Osteoblast (primary cell): ENCODE measurements around the gene SLC5A10. TPM values are rescaled to one million over a fixed set of nuclear protein-coding genes. Genes with fewer than 3 reads are reported as not detected.
A peak's percentile ranks its signal among the peaks of the same experiment; 100 is the strongest.

ENCODE experiments used
- DNase-seq: peaks from one replicate; pipeline ENCODE4 v3.0.0; 2011; ENCODE audit warnings: low spot score, mixed read lengths; ENCODE audit not compliant: insufficient read length; ENCODE audit errors: missing footprints
- H2AFZ ChIP-seq: 2 replicates; pipeline ENCODE4 v1.6.0; 2011; ENCODE audit warnings: mild to moderate bottlenecking, low read length
- H3K27ac ChIP-seq: 2 replicates; pipeline ENCODE4 v1.5.1; 2011; ENCODE audit warnings: mild to moderate bottlenecking, low read depth, low read length, moderate library complexity
- H3K27me3 ChIP-seq: 2 replicates; pipeline ENCODE4 v1.6.0; 2012; ENCODE audit warnings: mild to moderate bottlenecking, control low read depth, inconsistent platforms, low read length, moderate library complexity; ENCODE audit not compliant: insufficient read depth
- H3K36me3 ChIP-seq: 2 replicates; pipeline ENCODE4 v1.5.1; 2011; ENCODE audit warnings: mild to moderate bottlenecking, low read length, control low read depth, moderate library complexity; ENCODE audit not compliant: insufficient read depth
- H3K4me1 ChIP-seq: 2 replicates; pipeline ENCODE4 v1.5.1; 2011; ENCODE audit warnings: mild to moderate bottlenecking, low read length, control low read depth, moderate library complexity; ENCODE audit not compliant: insufficient read depth
- H3K4me2 ChIP-seq: 2 replicates; pipeline ENCODE4 v1.6.0; 2011; ENCODE audit warnings: mild to moderate bottlenecking, low read length; ENCODE audit not compliant: insufficient read depth
- H3K4me3 ChIP-seq: fragments of 200-600 bp; sonication (generic); 3 replicates; pipeline ENCODE4 v1.5.1; 2012; ENCODE audit warnings: mild to moderate bottlenecking, low read length, inconsistent platforms; ENCODE audit not compliant: insufficient read depth
- H3K79me2 ChIP-seq: 2 replicates; pipeline ENCODE4 v1.6.0; 2012; ENCODE audit warnings: mild to moderate bottlenecking, low read length, control low read depth, inconsistent platforms; ENCODE audit not compliant: insufficient read depth
- H3K9me3 ChIP-seq: 2 replicates; pipeline ENCODE4 v1.5.1; 2011; ENCODE audit warnings: low read depth, low read length, control low read depth
- H4K20me1 ChIP-seq: 2 replicates; pipeline ENCODE4 v1.6.0; 2012; ENCODE audit warnings: mild to moderate bottlenecking, low read length, control low read depth; ENCODE audit not compliant: insufficient read depth
- total RNA-seq: library from RNA; depleted of rRNA; stranded (reverse); fragments of >200 nt; gene quantifications from 2 replicates; pipeline ENCODE4 v1.2.3, GENCODE V29; 2012
- TF ChIP-seq, protein P1 (sequence below): IDR thresholded peaks from 2 replicates; pipeline ENCODE4 v1.5.1; 2011; ENCODE audit warnings: mild to moderate bottlenecking, low read depth, low read length, moderate library complexity; ENCODE audit errors: extremely low read depth

The SLC5A10 gene
- total RNA-seq, 1 donor = not detected

DNA sequence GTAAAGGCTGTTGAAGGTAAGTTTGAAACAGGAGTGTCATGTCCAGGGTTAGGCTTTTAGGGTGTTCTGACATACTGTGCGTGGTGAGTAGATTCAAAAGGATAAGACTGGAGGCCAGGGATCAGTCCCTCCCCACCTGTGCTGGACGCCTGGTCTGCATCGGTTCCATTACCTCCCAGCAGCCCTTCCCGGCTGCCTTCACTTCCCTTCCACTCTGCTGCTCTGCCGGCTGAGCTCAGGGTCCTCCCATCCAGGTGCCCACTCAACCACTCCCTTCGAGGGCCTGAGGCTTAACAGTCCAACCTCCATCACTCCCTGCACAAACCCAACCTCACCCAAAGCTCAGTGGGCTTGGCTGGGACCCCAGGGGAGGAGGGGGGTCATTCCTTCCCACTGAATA lies 4.1 kb upstream of the SLC5A10 start:
- H3K4me1 ChIP-seq = no peaks in the 10 kb centered on the region
- H3K27ac ChIP-seq = no peak overlapping the region
- no peak overlapping the region for H3K4me2 ChIP-seq
- no peak for DNase-seq
- H4K20me1 ChIP-seq = no peaks in the 10 kb centered on the region
- peaks cover 39% of the 10 kb centered on the region for H3K27me3 ChIP-seq
- no peak overlapping the region for H3K4me3 ChIP-seq
- no peak overlapping the region for H2AFZ ChIP-seq
- TF ChIP-seq, protein P1, sequence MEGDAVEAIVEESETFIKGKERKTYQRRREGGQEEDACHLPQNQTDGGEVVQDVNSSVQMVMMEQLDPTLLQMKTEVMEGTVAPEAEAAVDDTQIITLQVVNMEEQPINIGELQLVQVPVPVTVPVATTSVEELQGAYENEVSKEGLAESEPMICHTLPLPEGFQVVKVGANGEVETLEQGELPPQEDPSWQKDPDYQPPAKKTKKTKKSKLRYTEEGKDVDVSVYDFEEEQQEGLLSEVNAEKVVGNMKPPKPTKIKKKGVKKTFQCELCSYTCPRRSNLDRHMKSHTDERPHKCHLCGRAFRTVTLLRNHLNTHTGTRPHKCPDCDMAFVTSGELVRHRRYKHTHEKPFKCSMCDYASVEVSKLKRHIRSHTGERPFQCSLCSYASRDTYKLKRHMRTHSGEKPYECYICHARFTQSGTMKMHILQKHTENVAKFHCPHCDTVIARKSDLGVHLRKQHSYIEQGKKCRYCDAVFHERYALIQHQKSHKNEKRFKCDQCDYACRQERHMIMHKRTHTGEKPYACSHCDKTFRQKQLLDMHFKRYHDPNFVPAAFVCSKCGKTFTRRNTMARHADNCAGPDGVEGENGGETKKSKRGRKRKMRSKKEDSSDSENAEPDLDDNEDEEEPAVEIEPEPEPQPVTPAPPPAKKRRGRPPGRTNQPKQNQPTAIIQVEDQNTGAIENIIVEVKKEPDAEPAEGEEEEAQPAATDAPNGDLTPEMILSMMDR = no peak
- no peaks in the 10 kb centered on the region for H3K9me3 ChIP-seq
- H3K79me2 ChIP-seq = no peaks in the 10 kb centered on the region
- H3K36me3 ChIP-seq = no peaks in the 10 kb centered on the region

DNA sequence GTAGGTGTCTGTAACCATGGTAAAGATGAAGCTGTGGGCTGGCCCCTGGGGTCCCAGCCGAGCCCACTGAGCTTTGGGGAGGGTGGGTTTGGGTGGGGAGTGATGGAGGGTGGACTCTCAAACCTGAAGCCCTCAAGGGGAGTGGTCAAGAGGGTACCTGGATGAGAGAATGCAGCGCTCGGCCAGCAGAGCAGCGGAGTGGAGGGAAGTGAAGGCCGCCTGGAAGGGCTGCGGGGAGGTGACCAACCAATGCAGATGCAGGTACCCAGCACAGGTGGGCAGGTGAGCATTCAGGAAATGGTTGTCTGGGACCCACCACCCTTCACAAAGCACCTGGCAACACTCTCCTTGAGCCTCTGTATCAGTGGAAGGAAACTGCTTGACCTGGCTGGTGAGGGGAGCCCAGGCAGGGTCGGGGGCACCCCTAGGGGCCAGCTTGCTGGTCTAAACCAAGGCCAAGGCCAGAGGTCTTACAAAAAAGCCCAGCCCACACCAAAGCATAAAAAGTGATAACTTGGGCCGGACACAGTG lies 3.4 kb upstream of the SLC5A10 start:
- H3K4me1 ChIP-seq = no peaks in the 10 kb centered on the region
- H3K4me2 ChIP-seq = no peak overlapping the region
- H3K79me2 ChIP-seq = no peaks in the 10 kb centered on the region
- TF ChIP-seq, protein P1 = no peak
- no peaks in the 10 kb centered on the region for H4K20me1 ChIP-seq
- H3K4me3 ChIP-seq = no peak overlapping the region
- H3K27ac ChIP-seq = no peak overlapping the region
- no peaks in the 10 kb centered on the region for H3K36me3 ChIP-seq
- H2AFZ ChIP-seq = no peak overlapping the region
- no peaks in the 10 kb centered on the region for H3K9me3 ChIP-seq
- H3K27me3 ChIP-seq = peaks cover 36% of the 10 kb centered on the region
- no peak for DNase-seq

DNA sequence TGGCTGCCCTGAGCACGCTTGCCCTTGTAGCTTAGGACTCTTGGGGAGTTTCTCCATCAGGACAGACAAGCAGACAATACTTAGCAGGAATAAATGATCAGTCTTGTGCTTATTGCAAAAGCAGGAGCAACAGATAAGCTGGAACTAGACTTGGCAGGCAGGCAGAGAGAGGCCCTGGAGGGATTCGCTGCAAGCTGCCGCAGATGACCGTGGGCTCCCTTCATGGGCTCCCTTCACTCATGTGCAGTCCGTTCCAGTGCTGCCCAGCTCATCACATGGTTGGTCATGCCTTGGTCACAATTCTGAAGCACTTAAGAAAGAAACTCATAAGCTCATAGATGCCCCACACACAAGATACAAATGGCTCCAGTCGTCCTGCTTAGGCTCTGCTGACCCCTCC lies 2.4 kb upstream of the SLC5A10 start:
- no peak overlapping the region for H3K4me2 ChIP-seq
- no peak overlapping the region for H2AFZ ChIP-seq
- no peaks in the 10 kb centered on the region for H3K4me1 ChIP-seq
- H3K79me2 ChIP-seq = no peaks in the 10 kb centered on the region
- no peaks in the 10 kb centered on the region for H4K20me1 ChIP-seq
- no peak overlapping the region for H3K27ac ChIP-seq
- no peak for DNase-seq
- peaks cover 36% of the 10 kb centered on the region for H3K27me3 ChIP-seq
- H3K36me3 ChIP-seq = no peaks in the 10 kb centered on the region
- no peaks in the 10 kb centered on the region for H3K9me3 ChIP-seq
- TF ChIP-seq, protein P1 = no peak
- no peak overlapping the region for H3K4me3 ChIP-seq

DNA sequence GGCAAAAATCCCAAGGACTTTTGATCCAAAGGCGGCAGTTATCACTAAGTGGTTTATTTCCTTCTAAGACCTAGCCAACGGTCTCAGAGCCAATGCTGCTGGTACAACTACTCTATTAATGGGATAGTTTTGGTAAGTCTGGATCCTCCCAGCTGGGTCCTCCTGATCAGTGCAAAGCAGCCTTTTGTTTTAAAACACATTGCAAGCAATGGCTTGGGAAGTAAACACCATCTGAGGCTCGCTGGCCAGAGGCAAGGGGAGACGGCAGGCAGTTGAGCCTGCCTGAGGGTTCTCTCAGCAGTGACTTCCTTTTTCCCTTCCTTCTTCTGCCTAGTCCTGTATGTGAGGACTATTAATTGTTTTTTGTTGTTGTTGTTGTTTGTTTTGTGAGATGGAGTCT lies 1.6 kb upstream of the SLC5A10 start:
- Histone ChIP-seq H3K79me2 (no peaks in the 10 kb centered on the region), H3K4me1 (no peaks in the 10 kb centered on the region), H3K27ac (no peak overlapping the region), H3K9me3 (no peaks in the 10 kb centered on the region), H3K36me3 (no peaks in the 10 kb centered on the region), H3K4me2 (no peak overlapping the region), H4K20me1 (no peaks in the 10 kb centered on the region), H2AFZ (no peak overlapping the region), H3K27me3 (peaks cover 31% of the 10 kb centered on the region), H3K4me3 (no peak overlapping the region)
- peak; percentile 41 for DNase-seq
- TF ChIP-seq, protein P1 = no peak
